A549 (cell line): ENCODE data around the gene TRERF1. TPM values are rescaled to one million over a fixed set of nuclear protein-coding genes. Genes with fewer than 3 reads are reported as not detected.
A peak's percentile ranks its signal among the peaks of the same experiment; 100 is the strongest.
"Not testable (repeated sequence)": the region's sequence is repeated elsewhere in the genome, so short reads cannot be mapped to it uniquely, and the experiment has no call there.

Experiments used
- ATAC-seq, 2 experiments: fragments of 200-7000 bp in 1 of 2; fragments of >200 bp in 1 of 2; cut with Nextera tagmentation in 1 of 2; cut with Tn5 transposase in 1 of 2; 3 replicates each; pipeline versions ENCODE4 v1.8.0 to v1.9.1; 2018 to 2020; ENCODE audit warnings: mild to moderate bottlenecking in 1 of 2, moderate library complexity in 1 of 2
- CTCF ChIA-PET: fragments of 300-600 bp; sonication (Branson Sonifier 250); formaldehyde crosslinking; extraction: SDS; loops from one replicate; lab custom pipeline; 2021; ENCODE audit warnings: antibody characterized with exemption, inconsistent platforms; lab: Yijun Ruan, JAX
- POLR2A ChIA-PET: fragments of 350-600 bp; formaldehyde crosslinking; extraction: SDS; loops from one replicate; lab custom pipeline; 2021; ENCODE audit warnings: antibody characterized with exemption, inconsistent platforms; lab: Yijun Ruan, JAX
- DNase-seq, 2 experiments: peaks; one replicate each; pipeline versions ENCODE4 v3.0.0 to v3.0.0-alpha.2; 2011 to 2016; ENCODE audit warnings: low read depth in 1 of 2, low spot score in 1 of 2
- FAIRE-seq: peaks from 2 replicates; lab custom pipeline; 2011; peaks lifted over from hg19 to GRCh38; lab: Jason Lieb, UNC
- H3K27ac ChIP-seq, 2 experiments: fragments of >200 bp; sonication (Bioruptor Twin); formaldehyde crosslinking; 3 replicates each; pipeline ENCODE4 v1.5.1; 2016 to 2017
- H3K4me1 ChIP-seq: fragments of >200 bp; sonication (Bioruptor Twin); formaldehyde crosslinking; 3 replicates; pipeline ENCODE4 v1.6.1; 2016
- H3K4me2 ChIP-seq: fragments of >200 bp; sonication (Bioruptor Twin); formaldehyde crosslinking; 3 replicates; pipeline ENCODE4 v1.6.1; 2016
- H3K4me3 ChIP-seq: fragments of >200 bp; sonication (Bioruptor Twin); formaldehyde crosslinking; 3 replicates; pipeline ENCODE4 v1.5.1; 2016
- H3K9me3 ChIP-seq: fragments of >200 bp; sonication (Bioruptor Twin); formaldehyde crosslinking; 3 replicates; pipeline ENCODE4 v1.6.1; 2016
- BCL3 ChIP-seq: fragments of >200 bp; sonication (Bioruptor Twin); formaldehyde crosslinking; IDR thresholded peaks from 3 replicates; pipeline ENCODE4 v1.6.1; 2016
- BHLHE40 ChIP-seq: IDR thresholded peaks from 2 replicates; pipeline ENCODE4 v1.6.1; 2012; ENCODE audit warnings: low read depth, low read length, inconsistent platforms
- CBX2 ChIP-seq: fragments of 200-600 bp; sonication (generic); IDR thresholded peaks from 2 replicates; pipeline ENCODE4 v1.6.1; 2016; ENCODE audit warnings: low read depth, mild to moderate bottlenecking, borderline replicate concordance
- CHD2 ChIP-seq: fragments of 150-350 bp; IDR thresholded peaks from 2 replicates; pipeline ENCODE4 v1.6.1; 2014; ENCODE audit warnings: low read length; ENCODE audit not compliant: partially characterized antibody
- EHMT2 ChIP-seq: fragments of 200-600 bp; sonication (generic); IDR thresholded peaks from 2 replicates; pipeline ENCODE4 v1.6.1; 2016; ENCODE audit warnings: antibody characterized with exemption, low read depth, mild to moderate bottlenecking, moderate library complexity
- FOSL2 ChIP-seq, 2 experiments: fragments of 450-650 bp in 1 of 2; fragments of >200 bp in 1 of 2; sonication (Bioruptor Twin) in 1 of 2; formaldehyde crosslinking; IDR thresholded peaks; 2 replicates each; pipeline versions ENCODE4 v1.5.0 to v1.6.1; 2016 to 2020; ENCODE audit warnings: mild to moderate bottlenecking in 1 of 2, moderate library complexity in 1 of 2
- GATA3 ChIP-seq: IDR thresholded peaks from 2 replicates; pipeline ENCODE4 v1.6.1; 2012; ENCODE audit warnings: borderline replicate concordance
- HEYL ChIP-seq: fragments of 250-450 bp; sonication (Bioruptor Pico); IDR thresholded peaks from 2 replicates; pipeline ENCODE4 v1.8.0; 2021; ENCODE audit warnings: mild to moderate bottlenecking, moderate library complexity
- HOXA7 ChIP-seq: fragments of 250-450 bp; sonication (Bioruptor Pico); IDR thresholded peaks from 2 replicates; pipeline ENCODE4 v1.5.0; 2020; ENCODE audit warnings: mild to moderate bottlenecking, moderate library complexity
- HOXB13 ChIP-seq: fragments of 250-450 bp; sonication (Bioruptor Pico); IDR thresholded peaks from 2 replicates; pipeline ENCODE4 v1.5.0; 2020; ENCODE audit warnings: low read depth, mild to moderate bottlenecking, moderate library complexity
- JUN ChIP-seq, 2 experiments: fragments of >200 bp; sonication (Bioruptor Twin); formaldehyde crosslinking; IDR thresholded peaks; 2 replicates in 1 of 2; 3 replicates in 1 of 2; pipeline ENCODE4 v1.6.1; 2016 to 2017
- KDM1A ChIP-seq: fragments of 200-600 bp; sonication (generic); IDR thresholded peaks from 2 replicates; pipeline ENCODE4 v1.6.1; 2016; ENCODE audit warnings: low read depth, mild to moderate bottlenecking
- MAFK ChIP-seq: fragments of 450-650 bp; IDR thresholded peaks from 2 replicates; pipeline ENCODE4 v1.6.1; 2014; ENCODE audit not compliant: partially characterized antibody
- NPAS2 ChIP-seq: fragments of 250-450 bp; sonication (Bioruptor Pico); IDR thresholded peaks from 2 replicates; pipeline ENCODE4 v1.8.0; 2022; ENCODE audit warnings: mild to moderate bottlenecking, moderate library complexity, borderline replicate concordance
- POLR2A ChIP-seq: IDR thresholded peaks from 2 replicates; pipeline ENCODE4 v1.6.1; 2012; ENCODE audit warnings: mild to moderate bottlenecking, low read length
- POLR2AphosphoS2 ChIP-seq: conservative IDR thresholded peaks from 2 replicates; pipeline ENCODE4 v1.6.1; 2012; ENCODE audit warnings: low read length, improper control_type of control experiment, inconsistent platforms
- RARB ChIP-seq: fragments of 250-450 bp; sonication (Bioruptor Pico); IDR thresholded peaks from 2 replicates; pipeline ENCODE4 v1.8.0; 2021; ENCODE audit warnings: mild to moderate bottlenecking, moderate library complexity
- RCOR1 ChIP-seq: fragments of 150-350 bp; IDR thresholded peaks from 2 replicates; pipeline ENCODE4 v1.6.1; 2014; ENCODE audit warnings: antibody characterized with exemption, low read length, low read depth
- RFX5 ChIP-seq: fragments of 450-650 bp; IDR thresholded peaks from 2 replicates; pipeline ENCODE4 v1.7.1; 2014; ENCODE audit warnings: antibody characterized with exemption, mild to moderate bottlenecking, moderate library complexity
- SMC3 ChIP-seq: fragments of >200 bp; sonication (Bioruptor Twin); formaldehyde crosslinking; IDR thresholded peaks from 3 replicates; pipeline ENCODE4 v1.6.1; 2018; ENCODE audit warnings: inconsistent platforms
- TFCP2L1 ChIP-seq: fragments of 250-450 bp; sonication (Bioruptor Pico); IDR thresholded peaks from 2 replicates; pipeline ENCODE4 v1.5.0; 2021; ENCODE audit warnings: mild to moderate bottlenecking
- WGBS: methylation state at CpG from one replicate; pipeline ENCODE4 v1.1.6; 2017; ENCODE audit errors: missing lambda C conversion rate; 5-methylcytosine and 5-hydroxymethylcytosine counted together
- polyA plus RNA-seq, 4 experiments: library from polyadenylated mRNA; depleted of rRNA in 3 of 4; stranded (reverse); fragments of >200 nt; fragmentation: RNase III in 1 of 4; extraction: RNeasy Plus Mini Kit Qiagen cat#74134 plus additional on column Dnase treatment in 1 of 4; gene quantifications; 2 replicates in 3 of 4; 3 replicates in 1 of 4; pipeline ENCODE4 v1.2.3, GENCODE V29; 2011 to 2017
- TF ChIP-seq, protein P1 (sequence below): fragments of 150-350 bp; IDR thresholded peaks from 2 replicates; pipeline ENCODE4 v1.6.1; 2014; ENCODE audit warnings: low read depth, mild to moderate bottlenecking, low read length
- TF ChIP-seq, protein P2 (sequence below): IDR thresholded peaks from 2 replicates; pipeline ENCODE4 v1.6.1; 2012; ENCODE audit warnings: low read depth, borderline replicate concordance

Gene TRERF1
- polyA plus RNA-seq, 2 of the 4 experiments (the other 2 are of a cell fraction), result 2.4 to 3.5 TPM

DNA sequence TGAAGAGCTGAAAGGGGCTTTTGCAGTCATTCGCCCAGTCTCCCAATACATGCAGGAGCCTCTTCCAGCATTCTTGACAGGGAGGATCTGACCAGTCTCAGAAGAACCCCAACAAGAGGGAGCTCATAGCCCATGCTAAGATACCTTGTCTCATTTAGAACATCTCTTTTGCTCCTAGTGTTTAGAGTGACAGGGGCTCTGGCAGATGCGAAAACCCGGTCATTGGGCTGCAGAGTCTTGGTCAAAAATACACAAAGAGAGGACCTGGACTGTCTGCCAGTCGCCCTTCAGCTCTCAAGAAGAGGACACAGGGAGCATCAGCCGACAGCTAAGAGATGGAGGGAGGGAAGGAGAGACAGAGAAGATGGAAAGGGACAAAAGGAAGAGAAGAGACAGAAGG lies 257.7 kb downstream of the TRERF1 start:
- CTCF ChIA-PET, result interaction anchor here (1.3 to 4.7 kb wide), 3 partner anchors 15 to 29 kb away, joined by 3 to 21 read pairs (median 3); no protein-coding TSS in a partner anchor
- Histone ChIP-seq H3K4me2 (peak overlapping the region; percentile 76; the same call in 2 of the 3 replicates), H3K27ac (peak overlapping the region; percentile 16 to 68; a peak in 3 of 6 replicates), H3K9me3 (no peaks in the 10 kb centered on the region), H3K4me3 (no peak overlapping the region), H3K4me1 (peaks cover 46% of the 10 kb centered on the region)
- WGBS, result 93% methylated on average over 5 of the region's 5 CpGs
- DNase-seq, result no peak
- ATAC-seq, result peak; percentile 30 to 32; a peak in 2 of 6 replicates
- no peak for FAIRE-seq
- POLR2A ChIA-PET, result interaction anchor here (1.0 kb wide), 1 partner anchor 9 kb away, joined by 3 read pairs; no protein-coding TSS in a partner anchor
- TF ChIP-seq RARB (CRISPR knock-in tag) (no peak), CHD2 (no peak), RFX5 (no peak), POLR2A (no peak), MAFK (no peak), GATA3 (no peak), HOXA7 (CRISPR knock-in tag) (no peak), BHLHE40 (no peak), RCOR1 (no peak), BCL3 (no peak), HOXB13 (CRISPR knock-in tag) (no peak), SMC3 (no peak), KDM1A (no peak), POLR2AphosphoS2 (no peak), HEYL (no peak), TFCP2L1 (CRISPR knock-in tag) (no peak)
- TF ChIP-seq, protein P1, sequence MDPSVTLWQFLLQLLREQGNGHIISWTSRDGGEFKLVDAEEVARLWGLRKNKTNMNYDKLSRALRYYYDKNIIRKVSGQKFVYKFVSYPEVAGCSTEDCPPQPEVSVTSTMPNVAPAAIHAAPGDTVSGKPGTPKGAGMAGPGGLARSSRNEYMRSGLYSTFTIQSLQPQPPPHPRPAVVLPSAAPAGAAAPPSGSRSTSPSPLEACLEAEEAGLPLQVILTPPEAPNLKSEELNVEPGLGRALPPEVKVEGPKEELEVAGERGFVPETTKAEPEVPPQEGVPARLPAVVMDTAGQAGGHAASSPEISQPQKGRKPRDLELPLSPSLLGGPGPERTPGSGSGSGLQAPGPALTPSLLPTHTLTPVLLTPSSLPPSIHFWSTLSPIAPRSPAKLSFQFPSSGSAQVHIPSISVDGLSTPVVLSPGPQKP, result no peak
- TF ChIP-seq, protein P2, sequence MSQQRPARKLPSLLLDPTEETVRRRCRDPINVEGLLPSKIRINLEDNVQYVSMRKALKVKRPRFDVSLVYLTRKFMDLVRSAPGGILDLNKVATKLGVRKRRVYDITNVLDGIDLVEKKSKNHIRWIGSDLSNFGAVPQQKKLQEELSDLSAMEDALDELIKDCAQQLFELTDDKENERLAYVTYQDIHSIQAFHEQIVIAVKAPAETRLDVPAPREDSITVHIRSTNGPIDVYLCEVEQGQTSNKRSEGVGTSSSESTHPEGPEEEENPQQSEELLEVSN, result no peak

DNA sequence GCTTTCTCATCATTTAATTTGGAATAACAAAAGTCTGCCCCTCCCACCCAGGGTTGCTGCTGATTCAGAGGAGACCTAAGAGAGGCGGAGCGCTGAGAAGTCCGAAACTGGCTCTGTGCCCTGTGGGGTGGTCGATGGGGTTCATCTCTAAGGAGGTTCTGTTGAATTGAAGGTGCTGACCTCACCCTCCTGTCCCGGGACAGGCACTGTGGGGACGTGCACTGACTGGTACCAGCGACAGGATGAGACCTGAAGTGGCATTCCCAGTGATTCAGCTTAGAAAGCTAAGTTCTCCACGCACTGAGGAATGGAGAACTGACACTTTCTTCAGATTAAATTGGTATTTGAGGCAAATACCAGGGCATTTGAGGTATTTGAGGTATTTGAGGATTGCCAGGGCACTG lies 258.2 kb downstream of the TRERF1 start:
- no peak for DNase-seq
- Histone ChIP-seq H3K9me3 (no peaks in the 10 kb centered on the region), H3K4me3 (no peak overlapping the region), H3K27ac (peak overlapping the region; percentile 11 to 68; a peak in 3 of 6 replicates), H3K4me1 (peaks cover 40% of the 10 kb centered on the region), H3K4me2 (peak overlapping the region; percentile 76)
- WGBS, result 17% methylated on average over 5 of the region's 8 CpGs
- no peak for FAIRE-seq
- CTCF ChIA-PET, result interaction anchor here (4.7 kb wide), 1 partner anchor 21 kb away, joined by 21 read pairs; no protein-coding TSS in a partner anchor
- ATAC-seq, result peak; percentile 32 to 54; a peak in 3 of 6 replicates
- no peak for TF ChIP-seq JUN (IDR thresholded peaks at IDR 0.05)
- TF ChIP-seq CHD2, result no peak
- no peak for TF ChIP-seq MAFK
- TF ChIP-seq NPAS2, result no peak
- no peak for TF ChIP-seq HEYL
- TF ChIP-seq CBX2, result no peak
- no peak for TF ChIP-seq EHMT2
- POLR2A ChIA-PET, result interaction anchor here (1.0 kb wide), 1 partner anchor 9 kb away, joined by 3 read pairs; no protein-coding TSS in a partner anchor

GRCh38 chr6:42192385-42192784 lies 259.3 kb downstream of the TRERF1 start:
- peak overlapping the region; percentile 76 for H3K4me2 ChIP-seq
- FAIRE-seq; H3K9me3 ChIP-seq; DNase-seq; H3K4me3 ChIP-seq; ATAC-seq; TF ChIP-seq FOSL2 (IDR thresholded peaks at IDR 0.05): not testable (repeated sequence)
- peak overlapping the region in 1 of 2 experiments; percentile 53; a peak in 1 of 6 replicates for H3K27ac ChIP-seq
- POLR2A ChIA-PET, result interaction anchor here (0.7 kb wide), 1 partner anchor 279 kb away, joined by 12 read pairs; no protein-coding TSS in a partner anchor
- H3K4me1 ChIP-seq, result peaks cover 29% of the 10 kb centered on the region
- peak; percentile 20; the same call in 1 of the 2 replicates for TF ChIP-seq FOSL2 (CRISPR knock-in tag; IDR thresholded peaks at IDR 0.05)
- TF ChIP-seq, all 56 proteins: peak for 1; not testable (repeated sequence) for 55
- CTCF ChIA-PET, result interaction anchor here (0.9 to 4.7 kb wide), 2 partner anchors 22 to 116 kb away, joined by 4 to 21 read pairs; no protein-coding TSS in a partner anchor
- WGBS, result 62% methylated on average over 5 of the region's 5 CpGs
